NCI-H1436 (cell line): ENCODE results near the gene GP9.

Experiments
- DNase-seq: peaks from one replicate; lab custom pipeline; 2025; lab: John Stamatoyannopoulos, UW

The GP9 gene

DNA sequence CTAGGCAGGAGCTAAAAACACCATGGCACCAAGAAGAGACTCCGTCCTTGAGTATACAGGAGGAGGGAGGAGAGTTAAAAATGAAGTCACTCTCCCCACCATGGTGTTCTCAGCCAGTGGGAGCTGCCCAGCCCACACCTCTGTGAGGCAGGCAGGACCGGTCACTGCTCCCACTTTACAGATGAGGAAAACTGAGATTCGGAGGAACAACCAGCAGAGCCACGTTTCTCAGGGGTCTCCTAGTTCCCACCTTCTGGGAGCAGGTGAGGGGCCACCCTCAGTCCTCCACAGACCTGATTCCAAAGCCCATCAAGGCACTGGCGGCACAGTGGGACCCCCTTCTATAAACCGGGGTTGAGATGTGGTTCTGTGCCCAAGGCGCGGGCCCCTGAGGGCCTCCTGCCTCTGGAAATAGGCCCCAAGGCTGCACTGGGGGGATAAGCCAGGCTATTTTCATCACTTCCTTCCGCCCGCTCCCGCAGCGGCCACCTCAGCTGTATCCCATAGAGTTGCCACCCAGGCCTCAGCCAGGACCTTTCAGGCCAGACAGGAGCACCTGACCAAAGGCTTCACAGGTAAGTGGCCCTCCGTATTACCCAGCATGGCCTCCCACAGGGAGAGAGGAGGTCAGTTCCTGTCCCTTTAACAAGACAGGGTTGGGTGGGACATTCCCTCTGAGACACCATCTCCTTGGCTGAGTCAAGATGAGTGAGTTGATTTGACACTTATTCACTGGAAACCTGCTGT, at the start of gene GP9:
Gene GP9, plus strand, starts transcription at position 504 of the 747 bp plus-strand sequence. CDS start 961 bp downstream, outside the sequence.
- no peak for DNase-seq

DNA sequence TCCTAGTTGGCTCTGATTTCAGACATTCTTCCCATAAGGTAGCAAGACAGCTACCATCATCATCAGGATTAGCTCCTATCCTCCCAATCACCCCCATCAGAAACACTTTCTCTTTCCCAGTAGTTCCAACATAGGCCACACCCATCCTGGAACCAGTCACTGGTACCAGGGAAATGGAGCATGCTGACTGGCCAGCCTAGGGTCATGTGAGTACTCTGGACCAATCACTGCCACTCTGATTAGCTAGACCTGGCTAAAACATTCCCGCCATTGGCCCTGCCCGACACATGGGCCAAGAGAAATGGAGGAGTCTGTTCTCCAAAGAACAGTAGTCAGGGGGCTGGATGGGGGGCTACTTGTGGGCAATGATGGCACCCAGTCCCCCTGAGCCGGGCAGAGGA, 47.1 kb upstream of the GP9 start:
- no peak for DNase-seq

DNA sequence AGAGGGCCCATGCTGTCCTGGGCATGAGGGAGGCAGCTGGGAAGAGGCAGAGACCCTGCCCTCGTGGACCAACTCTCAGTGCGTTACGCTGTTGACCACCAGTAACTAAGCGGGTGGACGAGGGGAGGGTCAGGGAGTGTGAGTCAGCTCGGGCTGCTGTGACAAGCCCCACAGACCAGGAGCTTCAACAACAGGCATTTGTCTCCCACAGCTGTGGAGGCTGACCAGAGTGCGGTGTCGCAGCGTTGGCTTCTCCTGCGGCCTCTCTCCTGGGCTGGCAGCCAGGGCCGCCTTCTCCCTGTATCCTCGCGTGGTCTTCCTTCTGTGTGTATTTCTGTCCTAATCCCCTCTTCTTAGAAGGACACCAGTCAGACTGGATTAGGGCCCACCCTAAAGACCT, 46.4 kb upstream of the GP9 start:
- DNase-seq: no peak

DNA sequence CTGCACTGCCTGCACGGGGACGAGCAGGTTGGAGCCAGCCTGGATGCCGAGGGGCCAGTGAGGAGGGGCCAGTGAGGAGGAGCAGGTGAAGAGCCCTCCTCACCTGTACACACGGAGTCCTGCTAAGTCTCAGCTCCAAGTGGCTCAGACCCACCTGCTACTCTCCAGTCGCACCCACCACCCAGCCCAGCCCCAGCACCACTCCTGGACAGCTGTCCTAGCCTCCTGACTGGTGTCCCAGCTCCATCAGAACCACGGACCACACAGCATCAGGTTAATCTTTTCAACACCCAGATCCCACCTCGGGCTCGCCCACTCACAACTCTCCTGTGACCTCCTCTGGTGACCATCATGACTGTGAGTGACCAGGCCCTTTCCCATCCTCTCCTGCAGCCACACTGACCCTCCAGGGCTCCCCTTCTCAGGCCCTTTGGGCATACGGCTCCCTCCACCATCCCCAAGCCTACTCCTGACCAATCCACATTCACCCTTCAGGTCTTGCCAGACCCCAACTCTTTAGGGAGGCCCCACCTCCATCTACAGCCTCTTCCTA, 45.7 kb upstream of the GP9 start:
- no peak for DNase-seq

DNA sequence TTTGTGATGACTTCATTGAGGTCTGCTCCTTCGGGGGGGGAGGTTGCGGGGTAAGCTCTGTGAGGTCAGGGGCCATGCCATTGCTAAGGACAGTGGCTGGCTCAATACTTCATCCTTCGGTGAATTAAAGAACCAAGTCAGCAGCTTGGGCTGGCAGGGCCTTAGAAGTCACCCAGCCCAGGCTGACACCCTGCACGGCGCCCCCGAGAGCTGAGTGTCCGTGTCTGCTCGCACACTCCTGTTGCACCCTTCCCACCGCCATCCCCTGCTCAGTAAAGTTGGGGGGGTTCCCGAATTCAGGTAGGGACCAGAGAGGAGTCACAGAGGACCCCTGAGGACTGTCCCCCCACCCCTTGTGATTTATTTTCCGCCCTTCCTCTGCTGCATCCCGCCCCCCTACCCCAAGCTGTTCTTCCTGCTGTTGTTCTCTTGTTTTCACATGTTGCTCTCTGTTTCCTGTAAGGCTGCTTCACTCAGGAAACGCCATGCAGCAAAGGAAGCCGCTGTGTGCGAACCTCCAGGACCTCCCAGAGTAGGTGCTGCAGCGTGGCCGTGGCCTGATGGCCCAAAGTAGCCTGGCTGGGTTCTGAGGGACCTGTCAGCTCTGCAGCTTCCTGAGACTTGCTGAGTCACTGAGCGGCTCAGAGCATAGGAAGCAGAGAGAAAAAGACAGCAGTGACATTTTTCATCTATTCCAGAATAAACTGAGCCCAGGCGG, 45.0 kb upstream of the GP9 start:
- DNase-seq: no peak

DNA sequence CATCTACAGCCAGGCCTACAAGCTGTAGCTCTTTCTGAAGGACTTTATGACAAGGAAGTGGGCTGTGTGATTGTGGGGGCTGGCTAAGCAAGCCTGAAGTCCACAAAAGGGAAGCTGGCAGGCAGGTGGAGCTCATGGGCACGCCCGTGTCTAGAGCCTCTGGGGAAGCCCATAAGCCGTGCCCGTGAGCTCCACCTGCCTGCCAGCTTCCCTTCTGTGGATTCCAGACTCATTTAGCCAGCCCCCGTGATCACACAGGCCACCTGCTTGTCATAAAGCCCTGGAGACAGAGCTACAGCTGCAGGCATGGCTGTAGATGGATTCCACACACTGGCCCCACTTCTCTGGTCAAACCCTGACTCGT, 44.2 kb upstream of the GP9 start:
- peak; percentile 99 for DNase-seq

DNA sequence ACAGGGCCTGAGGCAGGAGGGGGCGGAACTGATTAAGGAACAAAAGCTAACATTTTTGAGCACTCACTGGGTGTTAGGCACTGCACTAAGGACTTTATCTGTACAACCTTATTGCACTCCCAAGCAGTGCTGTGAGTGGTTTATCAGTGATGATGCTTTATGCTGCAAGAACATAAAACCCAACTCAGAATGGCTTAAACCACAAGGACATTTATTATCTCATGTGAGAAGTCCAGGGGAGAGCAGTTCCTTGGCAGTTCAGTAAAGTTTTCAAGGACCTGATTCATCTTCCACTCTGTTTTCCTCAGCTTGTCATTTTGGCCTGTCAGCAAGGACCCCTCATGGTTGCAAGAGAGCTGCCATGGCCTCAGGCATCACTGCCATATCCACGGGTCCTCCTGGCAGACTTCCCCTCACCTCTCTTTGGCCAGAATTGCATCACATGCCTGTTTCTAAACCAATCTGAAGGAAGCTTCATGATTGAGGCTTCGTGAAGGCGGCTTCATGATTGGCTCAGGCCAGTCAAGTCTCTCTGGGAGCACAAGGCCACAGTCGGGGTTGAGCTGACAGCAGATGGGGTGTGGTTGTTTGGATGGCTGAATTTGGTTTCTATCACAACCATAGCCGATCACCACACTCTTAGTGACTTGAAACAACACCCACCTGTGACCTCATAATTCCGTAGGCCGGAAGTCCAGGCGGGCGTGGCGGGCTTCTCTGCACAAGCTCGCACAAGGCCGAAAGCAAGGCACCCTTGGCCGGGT, 43.7 kb upstream of the GP9 start:
- DNase-seq: no peak

DNA sequence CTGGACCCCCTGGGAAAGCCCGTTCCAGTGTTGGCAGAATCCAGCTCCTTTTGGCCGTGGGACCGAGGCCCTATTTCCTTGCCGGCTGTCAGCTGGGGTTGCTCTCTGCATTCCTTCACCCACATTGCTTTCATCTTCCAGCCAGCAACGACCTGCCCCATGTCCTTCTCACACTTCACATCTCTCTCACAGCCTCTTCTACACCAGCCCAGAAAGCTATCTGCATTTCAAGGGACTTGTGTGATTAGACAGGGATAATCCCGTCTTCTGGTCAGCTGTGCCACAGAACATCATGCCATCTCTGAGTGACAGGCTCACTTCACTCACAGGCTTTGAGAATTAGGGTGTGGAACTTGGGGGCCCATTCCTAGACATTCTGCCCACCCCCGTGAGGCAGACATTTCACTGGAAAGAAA, 43.1 kb upstream of the GP9 start:
- no peak for DNase-seq

DNA sequence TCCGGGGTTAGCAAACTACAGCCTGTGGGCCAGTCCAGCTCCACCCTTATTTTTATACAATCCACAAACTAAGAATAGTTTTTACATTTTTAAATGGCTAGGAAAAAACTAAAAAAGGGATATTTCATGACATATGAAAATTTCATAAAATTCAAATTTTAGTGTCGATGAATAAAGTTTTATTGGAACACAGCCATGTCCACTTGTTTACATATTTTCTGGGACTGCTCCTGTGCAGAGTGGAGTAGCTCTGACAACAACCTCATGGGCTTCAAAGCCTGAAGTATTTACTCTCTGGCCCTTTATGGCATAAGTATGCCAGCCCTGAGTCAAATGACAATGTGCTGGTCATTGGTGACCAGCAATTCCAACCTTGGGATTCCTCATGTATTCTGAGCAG, 42.3 kb upstream of the GP9 start:
- no peak for DNase-seq

DNA sequence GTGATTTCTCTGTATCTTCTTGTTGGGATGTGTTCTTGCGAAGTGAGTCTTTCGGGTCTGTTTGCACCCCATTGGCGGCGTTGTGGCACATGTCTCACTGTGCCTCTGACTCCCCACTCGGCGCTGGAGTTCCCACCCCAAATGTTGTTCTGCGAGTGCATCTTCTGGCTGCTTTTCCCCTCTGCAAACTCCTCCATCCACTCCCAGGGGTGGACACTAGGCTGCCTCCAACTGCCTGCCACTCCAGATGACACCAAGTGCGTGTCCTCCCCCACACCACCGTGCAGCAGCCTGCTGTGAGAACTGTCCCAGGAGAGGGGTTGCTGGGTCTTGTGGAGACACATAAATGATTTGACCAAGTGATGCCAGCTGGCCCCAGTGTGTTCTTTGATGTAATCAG, 41.8 kb upstream of the GP9 start:
- DNase-seq: no peak

DNA sequence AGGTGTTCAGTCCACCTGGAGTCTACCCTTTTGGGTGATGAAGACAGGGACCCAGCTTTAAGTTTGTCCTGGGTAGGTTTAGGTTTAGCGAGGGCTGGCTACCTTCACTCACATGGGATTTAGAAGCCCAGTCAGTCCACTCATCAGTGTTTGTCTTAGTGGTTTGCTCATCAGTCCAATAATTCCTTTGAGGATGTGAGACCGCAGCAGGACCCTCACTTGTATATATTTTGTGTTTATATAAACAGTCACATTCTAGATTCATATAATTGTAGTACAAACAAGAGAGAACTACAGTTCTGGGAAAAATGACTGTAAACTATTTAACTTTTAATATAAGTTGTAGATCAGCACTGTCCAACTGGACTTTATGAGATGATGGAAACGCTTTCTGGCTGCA, 41.3 kb upstream of the GP9 start:
- DNase-seq: no peak

DNA sequence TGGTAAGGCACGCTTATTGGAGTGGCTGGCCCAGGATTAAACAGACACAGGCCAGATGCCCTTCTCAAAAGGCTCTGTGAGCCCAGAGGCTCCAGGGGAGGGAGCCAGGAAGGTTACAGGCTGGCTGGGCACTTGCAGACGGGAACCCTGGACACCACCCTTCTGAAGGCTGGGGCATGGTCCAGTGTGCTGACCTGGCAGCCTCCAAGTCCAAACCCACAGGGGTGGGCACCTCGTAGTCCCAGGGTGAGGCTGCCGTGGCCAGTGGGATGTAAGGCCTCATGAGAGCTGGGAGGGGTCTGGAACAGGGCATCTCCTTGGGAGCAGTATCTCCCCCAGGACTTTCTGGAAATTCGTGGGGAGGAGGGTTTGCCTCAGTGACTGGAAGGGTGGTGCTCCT, 39.9 kb upstream of the GP9 start:
- no peak for DNase-seq

DNA sequence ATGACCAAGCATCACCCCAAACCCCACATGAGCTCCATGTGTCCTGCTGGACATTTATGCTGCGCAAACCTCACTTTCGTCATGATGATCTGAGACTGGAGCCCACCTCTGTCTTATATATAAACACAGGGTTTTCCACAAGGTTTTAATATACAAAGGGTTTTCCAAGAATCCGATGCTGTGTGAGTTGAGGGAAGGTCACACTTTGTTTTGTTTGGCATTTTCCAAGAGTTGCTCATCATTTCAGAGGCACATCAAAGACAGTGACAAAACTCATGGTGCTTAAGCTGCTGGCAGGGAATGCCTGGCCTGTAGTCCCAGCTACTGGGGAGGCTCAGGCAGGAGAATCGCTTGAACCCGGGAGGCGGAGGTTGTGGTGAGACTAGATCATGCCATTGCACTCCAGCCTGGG, 39.4 kb upstream of the GP9 start:
- DNase-seq: no peak

DNA sequence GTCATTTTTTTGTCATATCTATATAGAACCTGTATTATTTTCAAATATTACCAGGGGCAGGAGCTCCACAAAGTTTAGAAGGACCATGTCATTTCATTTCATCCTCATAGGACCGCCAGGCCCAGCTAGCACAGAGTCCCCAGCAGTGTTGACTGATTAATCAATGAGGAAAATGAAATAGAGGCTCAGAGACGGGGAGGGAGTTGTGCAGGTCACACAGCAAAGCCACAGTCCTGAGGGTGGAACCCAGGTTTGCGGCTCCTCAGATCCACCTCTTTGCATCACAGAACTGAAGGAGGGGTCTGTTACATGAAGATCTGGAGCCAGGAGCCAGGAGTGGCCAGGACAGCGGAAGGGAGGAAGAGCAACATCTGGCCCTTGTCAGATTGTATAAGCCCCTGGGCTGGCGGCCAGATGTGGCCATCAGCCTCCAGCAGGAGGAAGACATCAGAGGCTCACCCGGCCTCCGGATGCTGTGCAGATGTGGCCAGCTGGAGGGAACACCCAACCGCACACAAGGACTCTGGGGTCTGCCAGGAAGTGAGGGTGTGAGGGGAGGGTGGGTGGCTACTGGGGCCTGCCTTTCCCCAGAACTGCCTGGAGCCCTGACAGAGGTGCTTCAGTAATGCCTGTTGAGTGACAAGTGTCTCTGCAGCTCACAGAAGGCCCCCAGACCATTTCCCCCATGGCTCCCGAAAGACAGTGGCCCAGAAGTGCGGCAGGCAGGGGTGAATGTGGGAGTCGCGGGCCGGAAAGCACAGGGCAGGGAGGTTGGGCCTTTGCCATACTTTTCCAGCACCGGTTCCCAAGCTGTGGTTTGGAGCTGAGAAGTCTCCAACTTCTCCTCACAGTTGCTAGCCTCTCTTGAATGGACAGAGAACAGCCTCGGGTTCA, 38.2 kb upstream of the GP9 start:
- no peak for DNase-seq

DNA sequence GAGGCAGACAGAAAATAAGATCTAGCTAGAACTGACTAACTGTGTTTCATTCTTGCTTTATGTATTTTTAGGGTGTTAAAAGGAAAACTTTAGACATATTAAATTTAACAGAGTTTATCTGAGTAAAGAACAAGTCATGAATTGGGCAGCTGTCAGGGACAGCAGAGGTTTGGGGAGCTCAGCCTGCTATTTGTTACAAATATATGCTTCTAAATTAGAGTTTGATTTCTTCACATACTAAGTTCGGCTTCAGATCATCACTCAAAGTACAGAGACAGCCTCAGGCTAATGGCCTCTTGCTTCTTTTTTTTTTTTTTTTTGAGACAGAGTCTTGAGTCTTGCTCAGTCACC, 37.6 kb upstream of the GP9 start:
- DNase-seq: no peak

DNA sequence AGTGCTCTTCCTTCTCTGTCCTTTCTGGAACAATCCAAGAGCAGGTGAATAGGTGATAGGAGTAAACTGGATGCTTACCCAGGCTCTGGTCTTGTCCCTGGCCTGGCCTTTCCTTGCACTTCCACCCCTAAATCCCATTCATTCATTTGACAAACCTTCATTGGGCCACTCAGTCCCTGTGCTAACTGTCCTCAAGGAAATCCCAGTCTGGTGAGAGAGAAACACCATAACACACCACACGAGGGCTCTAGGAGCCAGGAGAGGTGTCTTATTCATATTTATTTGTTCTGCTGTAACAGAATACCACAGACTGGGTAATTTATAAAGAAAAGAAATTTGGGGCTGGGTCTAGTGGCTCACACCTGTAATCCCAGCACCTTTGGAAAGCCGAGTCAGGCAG, 36.7 kb upstream of the GP9 start:
- DNase-seq: peak; percentile 25

DNA sequence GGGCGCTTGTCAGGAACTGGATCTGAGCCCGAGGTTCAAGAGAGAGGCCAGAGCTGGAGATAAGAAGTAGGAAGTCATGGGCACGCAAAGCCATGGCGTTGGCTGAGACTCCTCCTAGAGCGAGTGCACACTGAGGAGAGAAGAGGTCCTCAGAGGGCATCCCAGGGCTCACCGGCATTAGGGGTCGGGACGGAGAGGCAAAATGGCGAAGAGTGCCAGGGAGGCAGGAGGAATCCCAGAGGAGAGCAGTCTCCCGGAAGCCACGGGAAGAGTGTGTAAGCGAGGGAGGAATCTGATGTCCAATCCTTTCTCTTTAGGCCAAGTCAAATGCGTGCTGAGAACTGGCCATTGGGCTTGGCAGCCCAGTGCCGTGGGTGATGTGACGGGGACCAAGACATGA, 35.5 kb upstream of the GP9 start:
- DNase-seq: no peak

DNA sequence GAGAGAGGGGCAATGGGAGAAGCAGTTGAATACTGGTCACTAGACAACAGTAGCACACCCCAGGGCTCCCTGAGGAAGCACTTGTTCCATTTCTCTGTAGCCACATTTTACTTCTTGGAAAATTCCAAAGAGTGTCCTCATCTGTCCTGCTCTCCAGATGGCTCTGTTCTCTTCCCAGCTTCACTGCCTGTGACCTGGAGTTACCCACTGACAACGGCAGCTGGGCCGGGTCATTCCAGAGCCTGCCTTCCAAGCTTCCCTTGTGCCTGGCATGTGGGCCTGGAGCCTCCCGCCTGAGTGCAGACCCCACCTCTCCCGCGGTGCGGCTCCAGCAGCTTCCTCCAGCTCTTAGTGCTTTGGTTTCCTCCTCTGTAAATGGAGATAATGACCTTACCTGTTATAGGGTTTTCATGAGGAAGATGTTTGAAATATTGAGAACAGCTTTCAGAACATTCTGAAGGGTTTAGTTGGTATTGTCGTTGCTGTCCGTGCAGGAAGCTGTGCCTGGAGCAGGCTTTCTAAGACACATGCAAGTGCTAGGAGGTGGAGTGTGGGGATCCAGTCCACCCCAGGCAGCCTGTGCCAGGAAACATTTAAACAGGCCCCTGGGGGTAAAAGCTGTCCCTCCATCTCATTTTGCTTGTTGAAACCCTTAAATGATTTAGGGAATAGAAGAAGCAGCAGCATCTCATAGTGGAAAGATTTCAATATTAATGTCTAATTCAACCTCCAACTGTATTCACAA, 34.7 kb upstream of the GP9 start:
- DNase-seq: no peak

DNA sequence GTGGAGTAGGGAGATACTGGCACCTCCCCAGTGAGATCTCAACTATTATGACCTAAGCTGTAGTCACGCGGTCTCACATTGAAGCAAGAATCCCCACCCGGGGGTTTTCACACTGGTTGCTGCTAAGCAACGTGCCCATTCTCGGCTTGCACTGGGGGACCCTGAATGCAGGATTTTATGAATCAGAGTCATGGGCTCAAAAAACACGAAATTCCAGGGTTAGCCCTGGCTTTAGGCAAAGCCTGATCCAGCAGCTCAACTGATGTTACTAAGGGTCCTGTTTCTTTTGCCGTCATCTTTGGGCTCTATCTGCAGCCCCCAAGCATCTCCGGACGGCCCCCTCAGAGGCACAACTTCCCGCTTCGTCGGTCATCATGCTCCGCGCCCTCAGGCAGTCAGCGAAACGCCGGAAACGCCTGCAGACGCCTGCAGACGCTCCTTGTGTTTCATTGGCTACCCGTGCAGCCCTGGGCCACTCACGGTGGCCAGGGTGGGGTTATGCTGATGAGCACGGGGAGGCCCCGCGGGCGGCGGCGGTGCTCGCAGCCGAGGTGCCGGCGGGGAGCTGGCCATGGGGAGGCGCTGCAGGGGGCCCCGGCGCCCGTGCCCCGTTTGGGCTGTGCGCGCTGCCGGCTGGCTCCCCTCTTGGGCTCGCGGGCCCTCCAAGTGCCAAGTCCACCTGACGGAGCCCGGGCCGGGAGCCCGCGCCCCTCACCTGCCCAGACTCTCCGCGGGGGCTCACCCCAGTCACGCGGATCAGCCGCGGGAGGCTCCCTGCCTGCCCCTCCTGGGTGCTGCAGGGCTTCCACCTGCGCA, 33.6 kb upstream of the GP9 start:
- peak; percentile 97 for DNase-seq

DNA sequence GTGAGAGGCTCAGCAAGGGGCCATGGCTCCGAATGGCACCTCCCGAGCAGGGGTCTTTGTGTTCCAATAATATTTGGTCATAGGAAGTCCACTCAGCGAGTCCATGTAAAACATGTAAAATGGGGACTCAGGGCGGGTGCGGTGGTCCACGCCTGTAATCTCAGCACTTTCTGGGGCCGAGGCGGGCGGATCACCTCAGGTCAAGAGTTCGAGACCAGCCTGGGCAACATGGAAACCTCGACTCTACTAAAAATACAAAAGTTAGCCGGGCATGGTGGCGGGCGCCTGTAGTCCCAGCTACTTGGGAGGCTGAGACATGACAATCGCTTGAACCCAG, 33.1 kb upstream of the GP9 start:
- no peak for DNase-seq
